Glomerular visceral epithelial cell (primary cell): ENCODE measurements around the gene AGFG1.
A peak's percentile ranks its signal among the peaks of the same experiment; 100 is the strongest.

ENCODE experiments used
- DNase-seq: peaks from one replicate; pipeline ENCODE4 v3.0.0-alpha.2; 2016; ENCODE audit errors: extremely low spot score

The AGFG1 gene

GRCh38 chr2:227471924-227472264 lies at the start of gene AGFG1:
AGFG1 (plus strand) TSS chr2:227472156; CDS start chr2:227472422, 266 bp downstream.
- DNase-seq: peak; percentile 84

GRCh38 chr2:227423656-227424499 lies 48.1 kb upstream of the AGFG1 start:
- DNase-seq: no peak

- DNase-seq: no peak
These were observed 43.1 kb upstream of the AGFG1 start for GRCh38 chr2:227428731-227429285.

GRCh38 chr2:227430639-227431038 lies 41.3 kb upstream of the AGFG1 start:
- DNase-seq: no peak

- no peak for DNase-seq
These were observed 38.8 kb upstream of the AGFG1 start for GRCh38 chr2:227433171-227433570.

- DNase-seq: no peak
These were observed 35.4 kb upstream of the AGFG1 start for GRCh38 chr2:227436436-227437174.

GRCh38 chr2:227439214-227439613 lies 32.7 kb upstream of the AGFG1 start:
- DNase-seq: no peak

GRCh38 chr2:227442639-227443038 lies 29.3 kb upstream of the AGFG1 start:
- no peak for DNase-seq

GRCh38 chr2:227443889-227444568 lies 27.9 kb upstream of the AGFG1 start:
- DNase-seq: no peak

- no peak for DNase-seq
These were observed 24.4 kb upstream of the AGFG1 start for GRCh38 chr2:227447606-227448005.

- DNase-seq: no peak
These were observed 21.6 kb upstream of the AGFG1 start for GRCh38 chr2:227450311-227450841.

- DNase-seq: no peak
These were observed 20.9 kb upstream of the AGFG1 start for GRCh38 chr2:227450926-227451654.

- no peak for DNase-seq
These were observed 20.3 kb upstream of the AGFG1 start for GRCh38 chr2:227451655-227451992.

GRCh38 chr2:227453810-227454209 lies 18.1 kb upstream of the AGFG1 start:
- DNase-seq: no peak

GRCh38 chr2:227454323-227454860 lies 17.6 kb upstream of the AGFG1 start:
- DNase-seq: no peak

GRCh38 chr2:227455200-227455599 lies 16.8 kb upstream of the AGFG1 start:
- no peak for DNase-seq

- DNase-seq: no peak
These were observed 15.9 kb upstream of the AGFG1 start for GRCh38 chr2:227456102-227456501.

GRCh38 chr2:227456772-227457171 lies 15.2 kb upstream of the AGFG1 start:
- DNase-seq: no peak

- DNase-seq: peak; percentile 89
These were observed 11.9 kb upstream of the AGFG1 start for GRCh38 chr2:227460070-227460485.

GRCh38 chr2:227460833-227461232 lies 11.1 kb upstream of the AGFG1 start:
- DNase-seq: no peak

GRCh38 chr2:227461811-227462461 lies 10.0 kb upstream of the AGFG1 start:
- DNase-seq: no peak
